ENCODE results near the gene CTDSPL.
"Not testable (repeated sequence)": the region's sequence is repeated elsewhere in the genome, so short reads cannot be mapped to it uniquely, and the experiment has no call there.

The CTDSPL gene

GRCh38 chr3:37815156-37815555 lies 46.5 kb upstream of the CTDSPL start:
- not testable (repeated sequence) for H3K14ac ChIP-seq (ENCODE audit: low read length); H2BK12ac ChIP-seq (ENCODE audit: low read length); H2BK15ac ChIP-seq (ENCODE audit: low read length); H3K4ac ChIP-seq (ENCODE audit: low read length); H3K4me1 ChIP-seq (ENCODE audit: control insufficient read depth in 2 of 2, insufficient read depth in 1 of 2, low read depth in 1 of 2, low read length in 2 of 2); DNase-seq (ENCODE audit: low spot score); H3K4me3 ChIP-seq (ENCODE audit: low read length in 2 of 2); H3K4me2 ChIP-seq (ENCODE audit: insufficient read depth, low read length, poor library complexity, severe bottlenecking); H3K36me3 ChIP-seq (replicated peaks in 1 of 2; ENCODE audit: control insufficient read depth in 2 of 2, insufficient read depth in 2 of 2, low read length in 2 of 2); H2AK5ac ChIP-seq (ENCODE audit: low read depth, low read length); H3K18ac ChIP-seq (ENCODE audit: low read length); H3K27ac ChIP-seq (replicated peaks; ENCODE audit: low read length); H3K27me3 ChIP-seq (ENCODE audit: control insufficient read depth in 3 of 3, insufficient read depth in 3 of 3, low read depth in 1 of 3, low read length in 3 of 3); H3K23ac ChIP-seq (ENCODE audit: low read depth, low read length, poor library complexity); H3K9ac ChIP-seq (ENCODE audit: low read depth, low read length, poor library complexity); H4K91ac ChIP-seq (ENCODE audit: low read depth, low read length, poor library complexity); H2BK5ac ChIP-seq (ENCODE audit: low read length); H4K8ac ChIP-seq (ENCODE audit: low read depth, low read length); H3K79me1 ChIP-seq (ENCODE audit: low read depth, low read length); H2BK120ac ChIP-seq (ENCODE audit: low read depth, low read length); H2AFZ ChIP-seq (ENCODE audit: low read length); H3K9me3 ChIP-seq (replicated peaks in 1 of 2; ENCODE audit: control insufficient read depth in 2 of 2, insufficient read depth in 1 of 2, low read depth in 1 of 2, low read length in 2 of 2)
- WGBS, 2 donors (ENCODE audit: extremely low coverage in 2 of 2, insufficient read length in 2 of 2, insufficient replicate concordance in 1 of 2) = no CpG with 5 or more reads among the region's 9 CpGs

DNA sequence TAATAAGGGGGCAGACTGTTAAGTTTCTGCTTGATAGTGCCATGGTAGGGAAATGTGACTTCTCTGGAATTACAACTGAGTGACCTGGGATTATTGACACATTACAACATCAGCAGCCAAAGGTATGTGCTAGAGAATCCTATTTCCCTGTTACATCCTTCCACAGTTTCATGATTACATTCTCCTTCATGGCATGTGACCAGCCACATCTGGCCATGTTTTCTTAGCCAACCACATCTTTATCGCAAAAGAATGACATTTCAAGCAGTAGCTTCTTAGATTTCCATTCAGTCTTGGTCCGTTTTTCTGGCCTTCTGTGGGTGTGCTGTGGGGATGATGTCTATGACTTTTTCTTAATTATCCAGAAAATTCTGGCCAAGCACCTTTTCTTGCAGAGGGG lies 45.4 kb upstream of the CTDSPL start:
- no peaks in the 10 kb centered on the region for H3K36me3 ChIP-seq (replicated peaks in 1 of 2; ENCODE audit: control insufficient read depth in 2 of 2, insufficient read depth in 2 of 2, low read length in 2 of 2)
- H3K4me3 ChIP-seq (ENCODE audit: low read length in 2 of 2) = no peak overlapping the region
- no peaks in the 10 kb centered on the region for H3K4me1 ChIP-seq (ENCODE audit: control insufficient read depth in 2 of 2, insufficient read depth in 1 of 2, low read depth in 1 of 2, low read length in 2 of 2)
- H3K27ac ChIP-seq (replicated peaks; ENCODE audit: low read length) = no peak overlapping the region
- no peak overlapping the region for H2BK5ac ChIP-seq (ENCODE audit: low read length)
- no CpG with 5 or more reads among the region's 2 CpGs for WGBS, 2 donors (ENCODE audit: extremely low coverage in 2 of 2, insufficient read length in 2 of 2, insufficient replicate concordance in 1 of 2)
- H4K91ac ChIP-seq (ENCODE audit: low read depth, low read length, poor library complexity) = no peak overlapping the region
- no peak overlapping the region for H2BK120ac ChIP-seq (ENCODE audit: low read depth, low read length)
- H3K4me2 ChIP-seq (ENCODE audit: insufficient read depth, low read length, poor library complexity, severe bottlenecking) = no peak overlapping the region
- H3K4ac ChIP-seq (ENCODE audit: low read length) = no peak overlapping the region
- H2AK5ac ChIP-seq (ENCODE audit: low read depth, low read length) = no peak overlapping the region
- no peak overlapping the region for H4K8ac ChIP-seq (ENCODE audit: low read depth, low read length)
- no peak overlapping the region for H3K9ac ChIP-seq (ENCODE audit: low read depth, low read length, poor library complexity)
- no peak overlapping the region for H3K18ac ChIP-seq (ENCODE audit: low read length)
- H3K14ac ChIP-seq (ENCODE audit: low read length) = no peak overlapping the region
- no peak overlapping the region for H2BK12ac ChIP-seq (ENCODE audit: low read length)
- no peak overlapping the region for H2BK15ac ChIP-seq (ENCODE audit: low read length)
- no peaks in the 10 kb centered on the region for H3K27me3 ChIP-seq (ENCODE audit: control insufficient read depth in 3 of 3, insufficient read depth in 3 of 3, low read depth in 1 of 3, low read length in 3 of 3)
- no peaks in the 10 kb centered on the region for H3K79me1 ChIP-seq (ENCODE audit: low read depth, low read length)
- no peak overlapping the region for H3K23ac ChIP-seq (ENCODE audit: low read depth, low read length, poor library complexity)
- no peak for DNase-seq (ENCODE audit: low spot score)
- H3K9me3 ChIP-seq (replicated peaks in 1 of 2; ENCODE audit: control insufficient read depth in 2 of 2, insufficient read depth in 1 of 2, low read depth in 1 of 2, low read length in 2 of 2) = no peaks in the 10 kb centered on the region
- H2AFZ ChIP-seq (ENCODE audit: low read length) = no peak overlapping the region

- Histone ChIP-seq H3K79me1 (ENCODE audit: low read depth, low read length) (no peaks in the 10 kb centered on the region), H3K18ac (ENCODE audit: low read length) (no peak overlapping the region), H3K27ac (replicated peaks; ENCODE audit: low read length) (no peak overlapping the region), H2BK15ac (ENCODE audit: low read length) (no peak overlapping the region), H3K4ac (ENCODE audit: low read length) (no peak overlapping the region), H2AFZ (ENCODE audit: low read length) (no peak overlapping the region), H4K91ac (ENCODE audit: low read depth, low read length, poor library complexity) (no peak overlapping the region), H3K27me3 (ENCODE audit: control insufficient read depth in 3 of 3, insufficient read depth in 3 of 3, low read depth in 1 of 3, low read length in 3 of 3) (no peaks in the 10 kb centered on the region), H2BK12ac (ENCODE audit: low read length) (no peak overlapping the region), H3K23ac (ENCODE audit: low read depth, low read length, poor library complexity) (no peak overlapping the region), H2AK5ac (ENCODE audit: low read depth, low read length) (no peak overlapping the region), H2BK120ac (ENCODE audit: low read depth, low read length) (no peak overlapping the region), H3K9me3 (replicated peaks in 1 of 2; ENCODE audit: control insufficient read depth in 2 of 2, insufficient read depth in 1 of 2, low read depth in 1 of 2, low read length in 2 of 2) (no peaks in the 10 kb centered on the region), H2BK5ac (ENCODE audit: low read length) (no peak overlapping the region), H3K36me3 (replicated peaks in 1 of 2; ENCODE audit: control insufficient read depth in 2 of 2, insufficient read depth in 2 of 2, low read length in 2 of 2) (no peaks in the 10 kb centered on the region), H3K4me1 (ENCODE audit: control insufficient read depth in 2 of 2, insufficient read depth in 1 of 2, low read depth in 1 of 2, low read length in 2 of 2) (peaks cover 0 to 9% of the 10 kb centered on the region in 2 donors), H3K4me2 (ENCODE audit: insufficient read depth, low read length, poor library complexity, severe bottlenecking) (no peak overlapping the region), H3K4me3 (ENCODE audit: low read length in 2 of 2) (no peak overlapping the region), H3K9ac (ENCODE audit: low read depth, low read length, poor library complexity) (no peak overlapping the region), H4K8ac (ENCODE audit: low read depth, low read length) (no peak overlapping the region), H3K14ac (ENCODE audit: low read length) (no peak overlapping the region)
- no CpG with 5 or more reads among the region's 3 CpGs for WGBS, 2 donors (ENCODE audit: extremely low coverage in 2 of 2, insufficient read length in 2 of 2, insufficient replicate concordance in 1 of 2)
- DNase-seq (ENCODE audit: low spot score) = no peak
These were observed 42.1 kb upstream of the CTDSPL start for GRCh38 chr3:37819591-37819990.

DNA sequence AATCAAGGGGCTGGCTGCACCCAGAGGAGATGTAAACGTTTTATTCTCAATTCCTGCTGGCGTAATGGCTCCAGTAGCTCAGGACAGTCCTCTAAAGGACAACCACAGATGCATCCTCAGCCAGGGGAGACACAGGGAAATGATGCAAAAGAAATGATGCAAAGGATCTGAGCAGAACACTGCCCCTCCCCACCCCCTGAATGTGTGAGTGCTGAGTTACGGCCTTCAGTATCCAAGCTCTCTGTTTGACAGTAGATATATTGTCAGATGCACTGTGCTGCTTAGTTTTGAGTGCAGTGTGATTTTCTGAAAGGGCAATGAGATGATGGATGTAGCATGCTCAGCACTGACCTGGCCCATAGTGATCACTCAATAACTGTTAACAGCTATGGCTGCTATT lies 41.4 kb upstream of the CTDSPL start:
- Histone ChIP-seq H3K9ac (ENCODE audit: low read depth, low read length, poor library complexity) (no peak overlapping the region), H3K27ac (replicated peaks; ENCODE audit: low read length) (no peak overlapping the region), H3K27me3 (ENCODE audit: control insufficient read depth in 3 of 3, insufficient read depth in 3 of 3, low read depth in 1 of 3, low read length in 3 of 3) (no peaks in the 10 kb centered on the region), H4K8ac (ENCODE audit: low read depth, low read length) (no peak overlapping the region), H2BK12ac (ENCODE audit: low read length) (no peak overlapping the region), H2BK15ac (ENCODE audit: low read length) (no peak overlapping the region), H3K9me3 (replicated peaks in 1 of 2; ENCODE audit: control insufficient read depth in 2 of 2, insufficient read depth in 1 of 2, low read depth in 1 of 2, low read length in 2 of 2) (no peaks in the 10 kb centered on the region), H4K91ac (ENCODE audit: low read depth, low read length, poor library complexity) (no peak overlapping the region), H3K4me1 (ENCODE audit: control insufficient read depth in 2 of 2, insufficient read depth in 1 of 2, low read depth in 1 of 2, low read length in 2 of 2) (peaks cover 0 to 9% of the 10 kb centered on the region in 2 donors), H3K79me1 (ENCODE audit: low read depth, low read length) (no peaks in the 10 kb centered on the region), H2BK120ac (ENCODE audit: low read depth, low read length) (no peak overlapping the region), H2BK5ac (ENCODE audit: low read length) (no peak overlapping the region), H3K4ac (ENCODE audit: low read length) (no peak overlapping the region), H3K18ac (ENCODE audit: low read length) (no peak overlapping the region), H3K36me3 (replicated peaks in 1 of 2; ENCODE audit: control insufficient read depth in 2 of 2, insufficient read depth in 2 of 2, low read length in 2 of 2) (no peaks in the 10 kb centered on the region), H3K23ac (ENCODE audit: low read depth, low read length, poor library complexity) (no peak overlapping the region), H2AK5ac (ENCODE audit: low read depth, low read length) (no peak overlapping the region), H2AFZ (ENCODE audit: low read length) (no peak overlapping the region), H3K14ac (ENCODE audit: low read length) (no peak overlapping the region), H3K4me2 (ENCODE audit: insufficient read depth, low read length, poor library complexity, severe bottlenecking) (no peak overlapping the region), H3K4me3 (ENCODE audit: low read length in 2 of 2) (no peak overlapping the region)
- no CpG with 5 or more reads among the region's 3 CpGs for WGBS, 2 donors (ENCODE audit: extremely low coverage in 2 of 2, insufficient read length in 2 of 2, insufficient replicate concordance in 1 of 2)
- DNase-seq (ENCODE audit: low spot score) = no peak

Data from neuronal stem cell (in vitro differentiated cells).